HEK293 (cell line): Measurements from ENCODE around the gene ASRGL1.

ENCODE experiments used
- CTCF ChIA-PET: fragments of 350-600 bp; formaldehyde crosslinking; extraction: SDS; loops from one replicate; lab custom pipeline; 2021; ENCODE audit warnings: antibody characterized with exemption; lab: Yijun Ruan, JAX
- POLR2A ChIA-PET: fragments of 300-600 bp; formaldehyde crosslinking; extraction: SDS; loops from one replicate; lab custom pipeline; 2020; ENCODE audit warnings: antibody characterized with exemption, inconsistent platforms; lab: Yijun Ruan, JAX
- H3K27ac ChIP-seq: fragments of 200-500 bp; sonication (Bioruptor generic); 2 replicates; pipeline ENCODE4 v1.5.1; 2014; ENCODE audit warnings: low read depth, low read length, control low read depth, inconsistent platforms; ENCODE audit errors: extremely low read depth
- H3K36me3 ChIP-seq, 2 experiments: fragments of 200-500 bp in 1 of 2; sonication (Bioruptor generic) in 1 of 2; 1 replicate in 1 of 2; 2 replicates in 1 of 2; pipeline ENCODE4 v1.5.1; 2014 to 2017; ENCODE audit warnings: inconsistent platforms in 2 of 2, low read length in 2 of 2; ENCODE audit not compliant: control insufficient read depth in 2 of 2, insufficient read depth in 1 of 2
- H3K4me1 ChIP-seq: fragments of 200-500 bp; sonication (Bioruptor generic); 2 replicates; pipeline ENCODE4 v1.5.1; 2014; ENCODE audit warnings: mild to moderate bottlenecking, low read length, inconsistent platforms; ENCODE audit not compliant: control insufficient read depth, insufficient read depth
- H3K4me3 ChIP-seq: 2 replicates; pipeline ENCODE4 v1.5.1; 2011; ENCODE audit warnings: low read depth, mild to moderate bottlenecking, control low read depth, low read length, moderate library complexity
- H3K9me3 ChIP-seq: fragments of 200-500 bp; sonication (Bioruptor generic); 2 replicates; pipeline ENCODE4 v1.5.1; 2014; ENCODE audit warnings: low read depth, low read length, inconsistent platforms; ENCODE audit not compliant: control insufficient read depth, insufficient read depth
- HOXC10 ChIP-seq: sonication (generic); formaldehyde crosslinking; IDR thresholded peaks from 2 replicates; pipeline ENCODE4 v1.8.1; 2023; ENCODE audit warnings: mild to moderate bottlenecking, missing genetic modification reagents
- KLF7 ChIP-seq: fragments of 450-650 bp; formaldehyde crosslinking; IDR thresholded peaks from 2 replicates; pipeline ENCODE4 v1.5.1; 2016; ENCODE audit warnings: missing biosample characterization, missing genetic modification characterization, borderline replicate concordance
- KLF8 ChIP-seq: fragments of 450-650 bp; formaldehyde crosslinking; IDR thresholded peaks from 2 replicates; pipeline ENCODE4 v1.5.1; 2016; ENCODE audit warnings: missing biosample characterization, missing genetic modification characterization
- MYNN ChIP-seq: fragments of 450-650 bp; formaldehyde crosslinking; IDR thresholded peaks from 2 replicates; pipeline ENCODE4 v1.5.1; 2016; ENCODE audit warnings: missing biosample characterization, missing genetic modification characterization, borderline replicate concordance
- REPIN1 ChIP-seq: fragments of 450-650 bp; formaldehyde crosslinking; IDR thresholded peaks from 2 replicates; pipeline ENCODE4 v1.5.1; 2017; ENCODE audit warnings: missing biosample characterization, missing genetic modification characterization, low read depth
- YY2 ChIP-seq: fragments of 450-650 bp; formaldehyde crosslinking; IDR thresholded peaks from 2 replicates; pipeline ENCODE4 v1.5.1; 2016; ENCODE audit warnings: missing biosample characterization, missing genetic modification characterization
- ZBTB48 ChIP-seq: fragments of 450-650 bp; formaldehyde crosslinking; IDR thresholded peaks from 2 replicates; pipeline ENCODE4 v1.5.1; 2016; ENCODE audit warnings: missing biosample characterization, missing genetic modification characterization
- ZNF133 ChIP-seq: fragments of 450-650 bp; formaldehyde crosslinking; IDR thresholded peaks from 2 replicates; pipeline ENCODE4 v1.5.1; 2016; ENCODE audit warnings: missing biosample characterization, missing genetic modification characterization
- ZNF146 ChIP-seq: fragments of 450-650 bp; formaldehyde crosslinking; IDR thresholded peaks from 2 replicates; pipeline ENCODE4 v1.5.1; 2016; ENCODE audit warnings: missing biosample characterization, missing genetic modification characterization
- ZNF169 ChIP-seq: fragments of 450-650 bp; formaldehyde crosslinking; IDR thresholded peaks from 2 replicates; pipeline ENCODE4 v1.5.1; 2016; ENCODE audit warnings: missing biosample characterization, missing genetic modification characterization
- ZNF223 ChIP-seq: fragments of 450-650 bp; formaldehyde crosslinking; IDR thresholded peaks from 2 replicates; pipeline ENCODE4 v1.5.1; 2016; ENCODE audit warnings: missing biosample characterization, missing genetic modification characterization
- ZNF426 ChIP-seq: fragments of 450-650 bp; formaldehyde crosslinking; IDR thresholded peaks from 2 replicates; pipeline ENCODE4 v1.5.1; 2017; ENCODE audit warnings: missing biosample characterization, missing genetic modification characterization, mild to moderate bottlenecking, inconsistent platforms, moderate library complexity
- ZNF555 ChIP-seq: fragments of 450-650 bp; formaldehyde crosslinking; conservative IDR thresholded peaks from 2 replicates; pipeline ENCODE4 v1.5.1; 2017; ENCODE audit warnings: missing biosample characterization, mild to moderate bottlenecking, missing genetic modification characterization, inconsistent platforms
- ZNF701 ChIP-seq: fragments of 450-650 bp; formaldehyde crosslinking; IDR thresholded peaks from 2 replicates; pipeline ENCODE4 v1.5.1; 2016; ENCODE audit warnings: missing biosample characterization, missing genetic modification characterization
- ZNF768 ChIP-seq: fragments of 450-650 bp; formaldehyde crosslinking; IDR thresholded peaks from 2 replicates; pipeline ENCODE4 v1.5.1; 2018; ENCODE audit warnings: missing biosample characterization, mild to moderate bottlenecking, missing genetic modification characterization
- TF ChIP-seq, protein P1 (sequence below): fragments of 450-650 bp; formaldehyde crosslinking; IDR thresholded peaks from 2 replicates; pipeline ENCODE4 v1.5.1; 2016; ENCODE audit warnings: missing biosample characterization, missing genetic modification characterization
- TF ChIP-seq, protein P2 (sequence below): fragments of 450-650 bp; formaldehyde crosslinking; IDR thresholded peaks from 2 replicates; pipeline ENCODE4 v1.5.1; 2017; ENCODE audit warnings: missing biosample characterization, missing genetic modification characterization
- TF ChIP-seq, protein P3 (sequence below): fragments of 450-650 bp; formaldehyde crosslinking; IDR thresholded peaks from 2 replicates; pipeline ENCODE4 v1.5.1; 2016; ENCODE audit warnings: missing biosample characterization, missing genetic modification characterization
- TF ChIP-seq, protein P4 (sequence below): fragments of 450-650 bp; formaldehyde crosslinking; IDR thresholded peaks from 2 replicates; pipeline ENCODE4 v1.5.1; 2016; ENCODE audit warnings: missing biosample characterization, missing genetic modification characterization
- TF ChIP-seq, protein P5 (sequence below): fragments of 450-650 bp; formaldehyde crosslinking; IDR thresholded peaks from 2 replicates; pipeline ENCODE4 v1.5.1; 2016; ENCODE audit warnings: missing biosample characterization, missing genetic modification characterization, borderline replicate concordance

ASRGL1 gene

DNA sequence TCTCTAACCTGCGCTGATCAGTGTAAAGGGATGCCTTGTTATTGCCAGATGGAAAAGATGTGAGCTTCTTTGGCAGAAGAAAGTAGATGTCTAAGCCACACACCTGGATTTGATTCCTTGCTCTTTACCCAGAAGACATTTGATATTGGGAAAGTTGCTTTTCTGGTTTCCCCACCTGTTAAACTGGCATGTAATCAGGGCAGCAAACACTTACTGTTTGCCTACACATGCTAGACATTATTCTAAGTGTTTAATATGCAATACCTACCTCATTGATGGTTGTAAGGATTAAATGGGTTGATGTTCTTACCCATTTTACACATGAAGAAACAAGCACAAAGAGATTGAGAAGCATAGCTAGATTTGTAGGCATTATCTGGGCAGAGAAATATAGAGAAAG is 16.6 kb downstream of the ASRGL1 start (continued):
- TF ChIP-seq, protein P1, sequence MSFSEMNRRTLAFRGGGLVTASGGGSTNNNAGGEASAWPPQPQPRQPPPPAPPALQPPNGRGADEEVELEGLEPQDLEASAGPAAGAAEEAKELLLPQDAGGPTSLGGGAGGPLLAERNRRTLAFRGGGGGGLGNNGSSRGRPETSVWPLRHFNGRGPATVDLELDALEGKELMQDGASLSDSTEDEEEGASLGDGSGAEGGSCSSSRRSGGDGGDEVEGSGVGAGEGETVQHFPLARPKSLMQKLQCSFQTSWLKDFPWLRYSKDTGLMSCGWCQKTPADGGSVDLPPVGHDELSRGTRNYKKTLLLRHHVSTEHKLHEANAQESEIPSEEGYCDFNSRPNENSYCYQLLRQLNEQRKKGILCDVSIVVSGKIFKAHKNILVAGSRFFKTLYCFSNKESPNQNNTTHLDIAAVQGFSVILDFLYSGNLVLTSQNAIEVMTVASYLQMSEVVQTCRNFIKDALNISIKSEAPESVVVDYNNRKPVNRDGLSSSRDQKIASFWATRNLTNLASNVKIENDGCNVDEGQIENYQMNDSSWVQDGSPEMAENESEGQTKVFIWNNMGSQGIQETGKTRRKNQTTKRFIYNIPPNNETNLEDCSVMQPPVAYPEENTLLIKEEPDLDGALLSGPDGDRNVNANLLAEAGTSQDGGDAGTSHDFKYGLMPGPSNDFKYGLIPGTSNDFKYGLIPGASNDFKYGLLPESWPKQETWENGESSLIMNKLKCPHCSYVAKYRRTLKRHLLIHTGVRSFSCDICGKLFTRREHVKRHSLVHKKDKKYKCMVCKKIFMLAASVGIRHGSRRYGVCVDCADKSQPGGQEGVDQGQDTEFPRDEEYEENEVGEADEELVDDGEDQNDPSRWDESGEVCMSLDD (tag by site-specific recombination), result no peak
- no peak for TF ChIP-seq ZNF146 (tag by site-specific recombination)
- no peak for TF ChIP-seq ZNF701
- no peak for TF ChIP-seq YY2 (tag by site-specific recombination)
- no peak for TF ChIP-seq MYNN (tag by site-specific recombination)
- no peak for TF ChIP-seq ZNF133 (tag by site-specific recombination)

DNA sequence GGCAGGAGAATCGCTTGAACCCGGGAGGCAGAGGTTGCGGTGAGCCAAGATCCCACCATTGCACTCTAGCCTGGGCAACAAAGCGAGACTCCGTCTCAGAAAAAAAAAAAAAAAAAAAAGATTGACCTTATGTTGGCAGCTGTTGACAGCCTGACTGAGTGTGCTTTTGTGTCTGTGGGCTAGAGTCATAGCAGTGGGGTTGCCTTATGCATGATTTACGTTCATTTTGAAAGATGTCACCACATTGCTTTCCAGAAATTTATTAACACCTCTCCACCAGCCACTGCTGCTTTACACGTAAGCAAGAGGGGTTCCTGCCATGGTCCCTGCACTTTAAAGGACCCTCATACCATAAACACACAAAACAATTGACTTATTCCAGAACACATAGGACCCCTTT is 21.0 kb downstream of the ASRGL1 start:
- no peak overlapping the region for H3K4me3 ChIP-seq
- H3K27ac ChIP-seq, result no peak overlapping the region
- ChIA-PET CTCF (interaction anchor here (0.5 kb wide), 1 partner anchor 66 kb away, joined by 5 read pairs; no protein-coding TSS in a partner anchor), POLR2A (no interaction called here)
- TF ChIP-seq, protein P2, sequence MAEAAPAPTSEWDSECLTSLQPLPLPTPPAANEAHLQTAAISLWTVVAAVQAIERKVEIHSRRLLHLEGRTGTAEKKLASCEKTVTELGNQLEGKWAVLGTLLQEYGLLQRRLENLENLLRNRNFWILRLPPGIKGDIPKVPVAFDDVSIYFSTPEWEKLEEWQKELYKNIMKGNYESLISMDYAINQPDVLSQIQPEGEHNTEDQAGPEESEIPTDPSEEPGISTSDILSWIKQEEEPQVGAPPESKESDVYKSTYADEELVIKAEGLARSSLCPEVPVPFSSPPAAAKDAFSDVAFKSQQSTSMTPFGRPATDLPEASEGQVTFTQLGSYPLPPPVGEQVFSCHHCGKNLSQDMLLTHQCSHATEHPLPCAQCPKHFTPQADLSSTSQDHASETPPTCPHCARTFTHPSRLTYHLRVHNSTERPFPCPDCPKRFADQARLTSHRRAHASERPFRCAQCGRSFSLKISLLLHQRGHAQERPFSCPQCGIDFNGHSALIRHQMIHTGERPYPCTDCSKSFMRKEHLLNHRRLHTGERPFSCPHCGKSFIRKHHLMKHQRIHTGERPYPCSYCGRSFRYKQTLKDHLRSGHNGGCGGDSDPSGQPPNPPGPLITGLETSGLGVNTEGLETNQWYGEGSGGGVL (tag by site-specific recombination), result no peak
- TF ChIP-seq ZNF133 (tag by site-specific recombination) (no peak), REPIN1 (tag by site-specific recombination) (no peak), ZNF223 (tag by site-specific recombination) (no peak), KLF7 (tag by site-specific recombination) (no peak), ZNF768 (no peak), ZNF426 (tag by site-specific recombination) (no peak), HOXC10 (CRISPR knock-in tag) (no peak)
- TF ChIP-seq, protein P3, sequence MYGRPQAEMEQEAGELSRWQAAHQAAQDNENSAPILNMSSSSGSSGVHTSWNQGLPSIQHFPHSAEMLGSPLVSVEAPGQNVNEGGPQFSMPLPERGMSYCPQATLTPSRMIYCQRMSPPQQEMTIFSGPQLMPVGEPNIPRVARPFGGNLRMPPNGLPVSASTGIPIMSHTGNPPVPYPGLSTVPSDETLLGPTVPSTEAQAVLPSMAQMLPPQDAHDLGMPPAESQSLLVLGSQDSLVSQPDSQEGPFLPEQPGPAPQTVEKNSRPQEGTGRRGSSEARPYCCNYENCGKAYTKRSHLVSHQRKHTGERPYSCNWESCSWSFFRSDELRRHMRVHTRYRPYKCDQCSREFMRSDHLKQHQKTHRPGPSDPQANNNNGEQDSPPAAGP (tag by site-specific recombination), result no peak
- no peaks in the 10 kb centered on the region for H3K9me3 ChIP-seq
- H3K4me1 ChIP-seq, result no peaks in the 10 kb centered on the region
- H3K36me3 ChIP-seq, result peaks cover 0 to 17% of the 10 kb centered on the region in 2 experiments; a peak in 2 of 3 replicates

DNA sequence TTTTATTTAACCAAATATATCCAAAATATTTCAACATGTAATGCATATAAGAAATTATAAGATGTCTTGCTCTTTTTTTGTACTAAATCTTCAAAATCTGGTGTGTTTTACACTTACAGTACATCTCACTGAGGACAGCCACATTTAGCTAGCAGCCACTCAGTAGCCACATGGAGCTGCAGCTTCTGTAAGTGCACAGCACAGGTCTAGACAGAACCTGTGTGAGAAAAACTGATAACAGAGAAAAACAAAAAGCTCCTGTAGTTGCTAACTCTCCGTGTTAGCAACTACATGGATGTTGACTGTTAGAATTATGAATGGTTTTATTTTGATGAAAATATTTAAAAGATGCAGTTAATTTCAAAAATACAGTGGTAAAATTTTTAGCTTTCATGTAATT is 22.2 kb downstream of the ASRGL1 start:
- Histone ChIP-seq H3K27ac (no peak overlapping the region), H3K36me3 (peaks cover 0 to 17% of the 10 kb centered on the region in 2 experiments; a peak in 1 of 3 replicates), H3K9me3 (no peaks in the 10 kb centered on the region), H3K4me1 (no peaks in the 10 kb centered on the region), H3K4me3 (no peak overlapping the region)
- ChIA-PET CTCF (interaction anchor here (0.7 to 1.7 kb wide), 4 partner anchors 9 to 146 kb away, joined by 3 to 6 read pairs (median 4); no protein-coding TSS in a partner anchor), POLR2A (no interaction called here)
- TF ChIP-seq, protein P4, sequence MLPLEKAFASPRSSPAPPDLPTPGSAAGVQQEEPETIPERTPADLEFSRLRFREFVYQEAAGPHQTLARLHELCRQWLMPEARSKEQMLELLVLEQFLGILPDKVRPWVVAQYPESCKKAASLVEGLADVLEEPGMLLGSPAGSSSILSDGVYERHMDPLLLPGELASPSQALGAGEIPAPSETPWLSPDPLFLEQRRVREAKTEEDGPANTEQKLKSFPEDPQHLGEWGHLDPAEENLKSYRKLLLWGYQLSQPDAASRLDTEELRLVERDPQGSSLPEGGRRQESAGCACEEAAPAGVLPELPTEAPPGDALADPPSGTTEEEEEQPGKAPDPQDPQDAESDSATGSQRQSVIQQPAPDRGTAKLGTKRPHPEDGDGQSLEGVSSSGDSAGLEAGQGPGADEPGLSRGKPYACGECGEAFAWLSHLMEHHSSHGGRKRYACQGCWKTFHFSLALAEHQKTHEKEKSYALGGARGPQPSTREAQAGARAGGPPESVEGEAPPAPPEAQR (tag by site-specific recombination), result no peak
- TF ChIP-seq MYNN (tag by site-specific recombination), result no peak
- TF ChIP-seq, protein P5, sequence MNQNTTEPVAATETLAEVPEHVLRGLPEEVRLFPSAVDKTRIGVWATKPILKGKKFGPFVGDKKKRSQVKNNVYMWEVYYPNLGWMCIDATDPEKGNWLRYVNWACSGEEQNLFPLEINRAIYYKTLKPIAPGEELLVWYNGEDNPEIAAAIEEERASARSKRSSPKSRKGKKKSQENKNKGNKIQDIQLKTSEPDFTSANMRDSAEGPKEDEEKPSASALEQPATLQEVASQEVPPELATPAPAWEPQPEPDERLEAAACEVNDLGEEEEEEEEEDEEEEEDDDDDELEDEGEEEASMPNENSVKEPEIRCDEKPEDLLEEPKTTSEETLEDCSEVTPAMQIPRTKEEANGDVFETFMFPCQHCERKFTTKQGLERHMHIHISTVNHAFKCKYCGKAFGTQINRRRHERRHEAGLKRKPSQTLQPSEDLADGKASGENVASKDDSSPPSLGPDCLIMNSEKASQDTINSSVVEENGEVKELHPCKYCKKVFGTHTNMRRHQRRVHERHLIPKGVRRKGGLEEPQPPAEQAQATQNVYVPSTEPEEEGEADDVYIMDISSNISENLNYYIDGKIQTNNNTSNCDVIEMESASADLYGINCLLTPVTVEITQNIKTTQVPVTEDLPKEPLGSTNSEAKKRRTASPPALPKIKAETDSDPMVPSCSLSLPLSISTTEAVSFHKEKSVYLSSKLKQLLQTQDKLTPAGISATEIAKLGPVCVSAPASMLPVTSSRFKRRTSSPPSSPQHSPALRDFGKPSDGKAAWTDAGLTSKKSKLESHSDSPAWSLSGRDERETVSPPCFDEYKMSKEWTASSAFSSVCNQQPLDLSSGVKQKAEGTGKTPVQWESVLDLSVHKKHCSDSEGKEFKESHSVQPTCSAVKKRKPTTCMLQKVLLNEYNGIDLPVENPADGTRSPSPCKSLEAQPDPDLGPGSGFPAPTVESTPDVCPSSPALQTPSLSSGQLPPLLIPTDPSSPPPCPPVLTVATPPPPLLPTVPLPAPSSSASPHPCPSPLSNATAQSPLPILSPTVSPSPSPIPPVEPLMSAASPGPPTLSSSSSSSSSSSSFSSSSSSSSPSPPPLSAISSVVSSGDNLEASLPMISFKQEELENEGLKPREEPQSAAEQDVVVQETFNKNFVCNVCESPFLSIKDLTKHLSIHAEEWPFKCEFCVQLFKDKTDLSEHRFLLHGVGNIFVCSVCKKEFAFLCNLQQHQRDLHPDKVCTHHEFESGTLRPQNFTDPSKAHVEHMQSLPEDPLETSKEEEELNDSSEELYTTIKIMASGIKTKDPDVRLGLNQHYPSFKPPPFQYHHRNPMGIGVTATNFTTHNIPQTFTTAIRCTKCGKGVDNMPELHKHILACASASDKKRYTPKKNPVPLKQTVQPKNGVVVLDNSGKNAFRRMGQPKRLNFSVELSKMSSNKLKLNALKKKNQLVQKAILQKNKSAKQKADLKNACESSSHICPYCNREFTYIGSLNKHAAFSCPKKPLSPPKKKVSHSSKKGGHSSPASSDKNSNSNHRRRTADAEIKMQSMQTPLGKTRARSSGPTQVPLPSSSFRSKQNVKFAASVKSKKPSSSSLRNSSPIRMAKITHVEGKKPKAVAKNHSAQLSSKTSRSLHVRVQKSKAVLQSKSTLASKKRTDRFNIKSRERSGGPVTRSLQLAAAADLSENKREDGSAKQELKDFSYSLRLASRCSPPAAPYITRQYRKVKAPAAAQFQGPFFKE (tag by site-specific recombination), result no peak
- no peak for TF ChIP-seq ZNF555 (tag by site-specific recombination)
- TF ChIP-seq KLF8 (tag by site-specific recombination), result no peak
- no peak for TF ChIP-seq ZNF169 (tag by site-specific recombination)
- no peak for TF ChIP-seq ZBTB48 (tag by site-specific recombination)
